Natural killer cell (primary cell): ENCODE data around the gene PIGQ. TPM values are rescaled to one million over a fixed set of nuclear protein-coding genes. Genes with fewer than 3 reads are reported as not detected.
A peak's percentile ranks its signal among the peaks of the same experiment; 100 is the strongest.

Source experiments
- ATAC-seq, 3 donors: fragments of 150-1000 bp in 2 of 3; fragments of 200-7000 bp in 1 of 3; cut with Tn5 transposase; 1 replicate in 1 of 3; 2 replicates in 2 of 3; pipeline ENCODE4 v1.10.0; 2021; ENCODE audit warnings: mild to moderate bottlenecking in 2 of 3, moderate library complexity in 2 of 3
- DNase-seq, 2 donors: peaks; one replicate each; pipeline versions ENCODE4 v3.0.0 to v3.0.0-alpha.2; 2013 to 2021; ENCODE audit warnings: mixed read lengths in 1 of 2
- H3K27ac ChIP-seq: one replicate; pipeline ENCODE4 v1.5.1; 2013; ENCODE audit warnings: mild to moderate bottlenecking, low read length
- H3K27me3 ChIP-seq: one replicate; pipeline ENCODE4 v1.6.1; 2013; ENCODE audit warnings: low read length; ENCODE audit not compliant: control insufficient read depth, insufficient read depth
- H3K36me3 ChIP-seq: one replicate; pipeline ENCODE4 v1.6.1; 2013; ENCODE audit warnings: low read length; ENCODE audit not compliant: control insufficient read depth, insufficient read depth
- H3K4me1 ChIP-seq: one replicate; pipeline ENCODE4 v1.6.1; 2013; ENCODE audit warnings: low read length; ENCODE audit not compliant: control insufficient read depth, insufficient read depth
- H3K4me3 ChIP-seq: one replicate; pipeline ENCODE4 v1.5.1; 2013; ENCODE audit warnings: low read length
- H3K9me3 ChIP-seq: one replicate; pipeline ENCODE4 v1.6.1; 2013; ENCODE audit warnings: low read length; ENCODE audit not compliant: control insufficient read depth, insufficient read depth
- H3K27ac Mint-ChIP-seq, 2 donors: one replicate each; pipeline ENCODE4 v1.8.0; 2022; ENCODE audit warnings: mild to moderate bottlenecking in 2 of 2, mixed read lengths in 2 of 2, moderate library complexity in 1 of 2
- H3K27me3 Mint-ChIP-seq, 2 donors: one replicate each; pipeline ENCODE4 v1.8.0; 2022; ENCODE audit warnings: low read depth in 2 of 2, mixed read lengths in 2 of 2
- H3K36me3 Mint-ChIP-seq: one replicate; pipeline ENCODE4 v1.8.0; 2022; ENCODE audit warnings: mixed read lengths
- H3K4me1 Mint-ChIP-seq, 2 donors: one replicate each; pipeline ENCODE4 v1.8.0; 2022; ENCODE audit warnings: mixed read lengths in 2 of 2
- H3K4me3 Mint-ChIP-seq: one replicate; pipeline ENCODE4 v1.8.0; 2022; ENCODE audit warnings: mild to moderate bottlenecking, moderate library complexity, mixed read lengths
- H3K9me3 Mint-ChIP-seq, 2 donors: one replicate each; pipeline ENCODE4 v1.8.0; 2022; ENCODE audit warnings: mixed read lengths in 2 of 2
- WGBS: methylation state at CpG from one replicate; pipeline ENCODE4 v1.1.7; 2013; ENCODE audit warnings: missing lambda C conversion rate; ENCODE audit not compliant: insufficient coverage; 5-methylcytosine and 5-hydroxymethylcytosine counted together
- intact Hi-C: fragments of 100-400 bp; cut with micrococcal nuclease; formaldehyde crosslinking; loops from one replicate; pipeline ENCODE4 v1.14.2; 2022
- total RNA-seq, 4 donors: library from RNA; stranded (reverse); fragments of 120-200 nt in 1 of 4; gene quantifications; one replicate each; pipeline versions ENCODE4 v1.2.3 to v1.2.4, GENCODE V29; 2013 to 2022
- TF ChIP-seq, protein P1 (sequence below): fragments of 200-600 bp; IDR thresholded peaks from one replicate; pipeline ENCODE4 v1.8.0; 2022; ENCODE audit warnings: antibody characterized with exemption

PIGQ gene
- total RNA-seq, 3 donors from 2014 or later (not counting 1 experiment from before 2014, with no cell fraction given): 27.6 to 40.5 (median 37.0) TPM

DNA sequence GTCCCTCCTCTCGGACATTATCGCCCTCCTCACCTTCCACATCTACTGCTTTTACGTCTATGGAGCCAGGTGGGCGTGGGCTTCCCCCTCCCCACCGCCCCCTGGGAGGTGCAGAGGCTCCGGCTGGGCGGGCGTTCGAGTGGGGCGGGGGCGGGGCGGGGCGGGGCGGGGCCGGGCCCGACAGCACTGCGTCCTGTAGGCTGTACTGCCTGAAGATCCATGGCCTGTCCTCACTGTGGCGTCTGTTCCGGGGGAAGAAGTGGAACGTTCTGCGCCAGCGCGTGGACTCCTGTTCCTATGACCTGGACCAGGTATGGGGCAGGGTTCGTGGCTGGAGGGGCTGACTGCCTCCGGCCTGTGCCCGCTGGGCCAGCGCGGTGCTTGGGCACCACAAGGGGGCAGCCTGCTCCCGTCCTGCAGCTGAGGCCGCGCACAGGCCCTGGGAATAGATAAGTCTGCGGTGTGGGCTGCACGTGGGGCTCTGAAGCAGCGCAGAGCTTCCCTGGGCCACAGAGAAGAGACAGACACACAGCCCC is 9.2 kb downstream of the PIGQ start:
- Histone ChIP-seq H3K27me3 (no peaks in the 10 kb centered on the region), H3K4me1 (peaks cover 8% of the 10 kb centered on the region), H3K9me3 (no peaks in the 10 kb centered on the region), H3K4me3 (no peak overlapping the region), H3K27ac (no peak overlapping the region), H3K36me3 (peaks cover 2% of the 10 kb centered on the region)
- 32% methylated on average over 34 of the region's 34 CpGs for WGBS
- Mint-ChIP-seq H3K4me3 (no peak overlapping the region), H3K27me3 (no peaks in the 10 kb centered on the region), H3K27ac (no peak overlapping the region), H3K4me1 (no peaks in the 10 kb centered on the region), H3K9me3 (no peaks in the 10 kb centered on the region), H3K36me3 (no peaks in the 10 kb centered on the region)
- TF ChIP-seq, protein P1, sequence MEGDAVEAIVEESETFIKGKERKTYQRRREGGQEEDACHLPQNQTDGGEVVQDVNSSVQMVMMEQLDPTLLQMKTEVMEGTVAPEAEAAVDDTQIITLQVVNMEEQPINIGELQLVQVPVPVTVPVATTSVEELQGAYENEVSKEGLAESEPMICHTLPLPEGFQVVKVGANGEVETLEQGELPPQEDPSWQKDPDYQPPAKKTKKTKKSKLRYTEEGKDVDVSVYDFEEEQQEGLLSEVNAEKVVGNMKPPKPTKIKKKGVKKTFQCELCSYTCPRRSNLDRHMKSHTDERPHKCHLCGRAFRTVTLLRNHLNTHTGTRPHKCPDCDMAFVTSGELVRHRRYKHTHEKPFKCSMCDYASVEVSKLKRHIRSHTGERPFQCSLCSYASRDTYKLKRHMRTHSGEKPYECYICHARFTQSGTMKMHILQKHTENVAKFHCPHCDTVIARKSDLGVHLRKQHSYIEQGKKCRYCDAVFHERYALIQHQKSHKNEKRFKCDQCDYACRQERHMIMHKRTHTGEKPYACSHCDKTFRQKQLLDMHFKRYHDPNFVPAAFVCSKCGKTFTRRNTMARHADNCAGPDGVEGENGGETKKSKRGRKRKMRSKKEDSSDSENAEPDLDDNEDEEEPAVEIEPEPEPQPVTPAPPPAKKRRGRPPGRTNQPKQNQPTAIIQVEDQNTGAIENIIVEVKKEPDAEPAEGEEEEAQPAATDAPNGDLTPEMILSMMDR: peak; percentile 70
- DNase-seq: peak; percentile 57 to 83
- intact Hi-C loops: loop anchor here (2.0 kb wide), 1 partner anchor 32 kb away; no protein-coding TSS in a partner anchor
- ATAC-seq: peak; percentile 90 to 98 (median 95)

DNA sequence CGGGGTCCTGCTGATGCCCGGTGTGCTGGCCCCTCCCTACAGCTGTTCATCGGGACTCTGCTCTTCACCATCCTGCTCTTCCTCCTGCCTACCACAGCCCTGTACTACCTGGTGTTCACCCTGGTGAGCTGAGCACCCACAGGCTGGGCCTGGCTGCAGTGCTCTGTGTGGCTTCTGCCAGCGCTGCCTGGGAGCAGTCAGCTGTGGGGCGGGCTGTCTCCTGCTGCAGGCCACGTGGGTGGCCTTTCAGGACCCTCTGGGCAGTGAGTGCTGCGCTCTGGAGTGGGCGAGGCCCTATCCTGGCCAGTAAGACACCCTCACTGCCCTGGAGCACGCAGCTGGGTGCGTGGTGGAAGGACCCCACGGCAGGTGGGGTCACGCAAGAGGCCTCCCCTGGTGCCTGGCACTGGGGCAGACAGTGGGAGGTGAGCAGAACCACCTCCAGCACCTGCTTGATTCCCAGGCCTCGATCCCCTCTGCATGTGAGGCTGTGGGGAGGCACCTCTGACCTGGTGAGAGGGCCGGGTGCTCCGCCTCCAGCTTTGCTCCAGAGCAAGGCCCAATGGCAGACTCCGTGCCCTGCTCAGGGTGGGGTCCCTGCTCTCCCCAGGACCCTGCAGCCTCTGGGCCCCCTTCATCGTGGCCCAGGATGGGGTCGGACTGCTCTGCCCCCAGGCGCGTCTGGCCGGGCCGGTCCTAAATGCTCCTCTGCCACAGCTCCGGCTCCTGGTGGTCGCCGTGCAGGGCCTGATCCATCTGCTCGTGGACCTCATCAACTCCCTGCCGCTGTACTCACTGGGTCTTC is 10.6 kb downstream of the PIGQ start:
- WGBS: 95% methylated on average over 27 of the region's 27 CpGs
- peaks cover 8% of the 10 kb centered on the region for H3K4me1 ChIP-seq
- ATAC-seq (no peak), DNase-seq (no peak)
- H3K4me1 Mint-ChIP-seq: no peaks in the 10 kb centered on the region
- no peak overlapping the region for H3K27ac Mint-ChIP-seq
- no peaks in the 10 kb centered on the region for H3K9me3 ChIP-seq
- no peak overlapping the region for H3K4me3 Mint-ChIP-seq
- no peaks in the 10 kb centered on the region for H3K36me3 ChIP-seq
- no peaks in the 10 kb centered on the region for H3K27me3 ChIP-seq
- TF ChIP-seq, protein P1: no peak
- no peaks in the 10 kb centered on the region for H3K27me3 Mint-ChIP-seq
- intact Hi-C loops: no loop called here
- no peak overlapping the region for H3K4me3 ChIP-seq
- no peaks in the 10 kb centered on the region for H3K36me3 Mint-ChIP-seq
- H3K27ac ChIP-seq: no peak overlapping the region
- H3K9me3 Mint-ChIP-seq: no peaks in the 10 kb centered on the region

DNA sequence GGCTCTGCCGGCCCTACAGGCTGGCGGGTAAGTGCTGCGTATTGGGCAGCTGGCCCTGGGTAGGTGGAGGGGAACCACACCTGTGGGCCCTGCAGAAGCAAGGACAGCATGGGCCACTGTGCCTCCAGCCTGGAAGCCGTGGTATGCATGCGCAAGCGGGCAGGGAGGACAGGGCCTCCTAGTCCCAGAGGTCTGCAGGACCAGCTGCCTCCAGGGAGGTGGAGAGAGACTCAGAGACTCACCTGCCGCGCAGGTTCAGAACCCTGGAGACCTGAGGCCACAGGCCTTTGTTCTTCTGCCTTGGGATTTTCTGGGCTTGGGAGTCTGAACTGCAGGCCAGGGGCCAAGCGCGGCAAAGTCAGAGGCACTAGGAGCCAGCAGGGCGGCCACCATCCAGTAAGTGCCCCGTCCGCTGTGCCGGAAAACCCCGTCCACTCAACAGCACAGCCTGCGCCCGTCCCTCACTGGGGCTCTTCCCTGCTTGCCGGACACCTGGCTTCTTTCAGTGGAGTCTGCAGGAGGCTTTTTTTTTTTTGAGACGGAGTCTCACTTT is 11.3 kb downstream of the PIGQ start:
- no peak for DNase-seq
- H3K4me3 Mint-ChIP-seq: no peak overlapping the region
- WGBS: 98% methylated on average over 19 of the region's 19 CpGs
- intact Hi-C loops: no loop called here
- TF ChIP-seq, protein P1: no peak
- no peaks in the 10 kb centered on the region for H3K27me3 ChIP-seq
- H3K27ac ChIP-seq: no peak overlapping the region
- no peak overlapping the region for H3K4me3 ChIP-seq
- H3K4me1 ChIP-seq: peaks cover 8% of the 10 kb centered on the region
- H3K9me3 Mint-ChIP-seq: no peaks in the 10 kb centered on the region
- H3K9me3 ChIP-seq: no peaks in the 10 kb centered on the region
- H3K27me3 Mint-ChIP-seq: no peaks in the 10 kb centered on the region
- no peaks in the 10 kb centered on the region for H3K4me1 Mint-ChIP-seq
- no peaks in the 10 kb centered on the region for H3K36me3 ChIP-seq
- ATAC-seq: no peak
- H3K27ac Mint-ChIP-seq: no peak overlapping the region
- H3K36me3 Mint-ChIP-seq: no peaks in the 10 kb centered on the region
